GM21619 (cell line): Measurements from ENCODE around the gene TMEM205.
"Not testable (repeated sequence)": the region's sequence is repeated elsewhere in the genome, so short reads cannot be mapped to it uniquely, and the experiment has no call there.

Source experiments
- ATAC-seq: cut with Tn5 transposase; IDR thresholded peaks from one replicate; pipeline ENCODE4 v1.9.1; 2021; ENCODE audit not compliant: unreplicated experiment

The TMEM205 gene

DNA sequence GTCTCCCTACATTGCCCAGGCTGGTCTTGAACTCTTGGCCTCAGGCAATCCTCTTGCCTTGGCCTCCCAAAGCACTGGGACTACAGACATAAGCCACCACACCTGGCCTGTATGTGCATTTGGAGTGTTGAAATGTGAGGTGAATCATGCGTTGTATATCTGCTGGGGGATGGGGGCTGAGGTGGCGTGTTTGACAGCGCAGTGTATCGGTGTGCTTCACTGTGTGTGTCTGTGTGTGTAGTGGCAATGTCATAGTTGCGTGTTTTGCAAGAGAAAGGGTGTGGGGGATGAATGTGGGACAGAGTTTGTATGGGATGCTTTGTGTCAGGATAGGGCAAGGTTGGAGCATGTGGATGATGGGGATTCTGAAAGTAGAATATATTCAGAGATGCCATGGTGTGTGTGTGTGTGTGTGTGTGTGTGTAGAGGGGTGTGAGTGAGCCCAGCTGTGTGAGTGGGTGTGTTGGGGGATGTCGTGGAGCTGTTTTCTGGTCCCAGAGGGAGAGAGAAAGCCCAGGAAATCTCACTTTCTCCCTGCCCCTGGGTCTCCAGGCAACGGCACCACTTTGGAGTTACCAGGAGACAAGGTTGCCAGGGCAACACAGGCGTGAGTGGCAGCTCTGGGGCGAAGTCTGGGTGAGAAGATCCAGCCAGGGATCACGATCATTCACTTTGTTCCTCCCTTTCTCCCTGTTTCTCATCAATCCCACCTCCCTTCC, 27.3 kb upstream of the TMEM205 start:
- ATAC-seq, result no peak

DNA sequence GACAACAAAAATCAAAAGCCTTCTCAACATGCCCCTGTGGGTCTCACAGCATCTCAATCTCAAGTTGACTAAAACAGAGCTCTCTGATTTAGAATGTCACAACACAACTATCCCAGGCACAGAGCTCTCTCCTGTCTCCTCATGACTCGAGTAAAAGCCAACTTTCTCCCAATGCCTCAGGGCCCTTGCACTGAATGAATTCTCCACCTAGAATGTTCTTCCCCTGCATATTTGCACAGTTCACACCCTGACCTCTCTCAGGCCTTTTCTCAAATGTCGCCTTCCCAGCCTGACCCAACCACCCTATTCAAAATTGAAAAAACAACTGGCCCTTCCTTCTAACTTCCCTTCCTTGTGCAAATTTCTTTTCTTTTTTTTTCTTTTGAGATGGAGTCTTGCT, 24.7 kb upstream of the TMEM205 start:
- no peak for ATAC-seq

DNA sequence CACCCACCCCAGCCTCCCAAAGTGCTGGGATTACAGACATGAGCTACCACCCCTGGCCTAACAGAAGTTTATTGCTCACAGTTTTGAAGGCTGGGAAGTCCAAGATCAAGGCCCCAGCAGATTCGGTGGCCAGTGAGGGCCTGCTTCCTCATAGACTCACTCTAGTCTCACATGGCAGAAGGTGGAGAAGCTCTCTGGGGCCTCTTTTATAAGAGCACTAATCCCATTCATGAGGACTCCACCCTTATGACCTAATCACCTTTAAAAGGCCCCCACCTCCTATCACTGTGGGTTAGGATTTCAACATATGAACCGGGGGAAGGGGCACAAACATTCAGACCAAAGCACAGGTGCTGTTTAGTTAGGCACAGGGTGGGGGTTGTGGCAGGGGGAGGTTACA, 21.5 kb upstream of the TMEM205 start:
- no peak for ATAC-seq

GRCh38 chr19:11365557-11366117, 19.6 kb upstream of the TMEM205 start:
- no peak for ATAC-seq

DNA sequence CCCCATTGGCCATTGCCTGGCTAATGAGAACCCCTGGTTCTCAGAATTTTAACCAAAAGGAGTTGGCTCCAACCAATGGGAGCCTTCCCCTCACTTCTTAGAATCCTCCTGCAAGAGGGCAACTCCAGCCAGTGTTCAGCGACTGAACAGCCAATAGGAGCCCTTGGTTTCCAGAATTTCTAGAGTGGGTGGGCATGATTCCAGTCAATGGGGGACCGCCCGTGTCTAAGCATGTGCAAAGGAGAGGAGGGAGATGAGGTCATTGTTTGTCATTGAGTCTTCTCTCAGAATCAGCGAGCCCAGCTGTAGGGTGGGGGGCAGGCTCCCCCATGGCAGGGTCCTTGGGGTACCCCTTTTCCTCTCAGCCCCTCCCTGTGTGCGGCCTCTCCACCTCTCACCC, 18.9 kb upstream of the TMEM205 start:
- ATAC-seq, result no peak

- no peak for ATAC-seq
These were observed 18.3 kb upstream of the TMEM205 start for GRCh38 chr19:11364296-11364904.

DNA sequence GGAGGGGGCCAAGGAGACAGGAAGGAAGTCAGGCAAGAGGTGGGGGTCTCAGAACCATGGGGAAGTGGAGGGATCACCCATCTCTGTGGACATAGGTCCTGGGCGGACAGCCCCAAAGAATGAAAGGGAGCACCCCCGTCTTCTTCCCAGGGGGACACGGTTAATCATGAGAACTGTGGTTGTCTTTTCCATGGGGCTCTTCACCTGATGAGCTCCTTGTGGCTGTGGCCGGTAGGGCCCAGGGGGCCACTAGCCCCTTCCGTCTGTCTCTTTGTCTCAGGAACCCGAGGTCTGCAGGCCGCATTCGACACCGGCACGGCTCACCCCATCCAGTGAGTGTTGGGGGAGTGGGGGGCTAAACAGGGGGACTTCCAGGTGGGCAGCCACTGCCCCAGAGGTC, 17.8 kb upstream of the TMEM205 start:
- ATAC-seq, result no peak

- ATAC-seq, result no peak
These were observed 16.0 kb upstream of the TMEM205 start for GRCh38 chr19:11361771-11362731.

DNA sequence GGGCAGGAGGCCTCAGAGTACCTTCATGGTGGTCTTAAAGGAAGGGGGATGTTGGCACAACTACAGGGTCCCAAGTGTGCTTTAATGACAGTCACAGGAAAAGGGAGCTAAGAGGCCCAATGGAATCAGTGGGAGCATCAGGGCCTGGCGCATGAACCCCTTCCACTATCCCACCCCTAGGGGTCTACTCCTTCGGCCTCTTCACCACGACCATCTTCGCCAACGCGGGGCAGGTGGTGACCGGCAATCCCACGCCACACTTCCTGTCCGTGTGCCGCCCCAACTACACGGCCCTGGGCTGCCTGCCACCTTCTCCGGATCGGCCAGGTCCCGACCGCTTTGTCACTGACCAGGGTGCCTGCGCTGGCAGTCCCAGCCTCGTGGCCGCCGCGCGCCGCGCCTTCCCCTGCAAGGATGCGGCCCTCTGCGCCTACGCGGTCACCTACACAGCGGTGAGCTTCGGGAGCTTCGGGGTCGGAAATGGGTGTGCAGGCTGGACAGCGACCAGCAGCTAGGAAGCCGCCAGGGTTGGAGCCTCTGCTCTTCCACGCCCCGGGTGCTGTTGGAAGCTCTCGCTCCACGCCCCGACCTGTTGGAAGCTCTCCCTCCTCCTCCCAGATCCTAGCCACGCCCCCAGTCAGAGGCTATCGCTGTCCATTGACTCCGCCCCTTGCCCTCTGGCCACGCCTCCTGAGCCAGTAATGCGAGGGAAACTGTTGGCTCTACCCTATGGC, 15.1 kb upstream of the TMEM205 start:
- no peak for ATAC-seq

GRCh38 chr19:11359421-11359820, 13.4 kb upstream of the TMEM205 start:
- no peak for ATAC-seq

GRCh38 chr19:11356676-11357550, 10.8 kb upstream of the TMEM205 start:
- ATAC-seq, result no peak

DNA sequence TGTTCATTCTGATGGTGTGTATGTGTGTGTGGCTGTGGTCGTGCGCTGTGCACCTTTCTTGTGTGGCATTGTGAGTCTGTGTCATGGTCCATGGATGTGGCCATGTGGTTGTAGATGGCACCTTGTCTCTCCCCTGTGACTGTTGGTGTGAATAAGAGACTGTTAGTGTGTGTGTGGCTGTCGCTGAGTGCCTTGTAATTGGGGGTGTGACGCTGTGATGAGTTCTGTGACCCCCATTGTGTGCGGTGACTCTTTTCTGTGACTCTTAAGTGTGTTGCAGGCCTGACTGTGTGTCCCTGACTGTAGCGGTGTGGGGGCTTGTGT, 10.0 kb upstream of the TMEM205 start:
- no peak for ATAC-seq

DNA sequence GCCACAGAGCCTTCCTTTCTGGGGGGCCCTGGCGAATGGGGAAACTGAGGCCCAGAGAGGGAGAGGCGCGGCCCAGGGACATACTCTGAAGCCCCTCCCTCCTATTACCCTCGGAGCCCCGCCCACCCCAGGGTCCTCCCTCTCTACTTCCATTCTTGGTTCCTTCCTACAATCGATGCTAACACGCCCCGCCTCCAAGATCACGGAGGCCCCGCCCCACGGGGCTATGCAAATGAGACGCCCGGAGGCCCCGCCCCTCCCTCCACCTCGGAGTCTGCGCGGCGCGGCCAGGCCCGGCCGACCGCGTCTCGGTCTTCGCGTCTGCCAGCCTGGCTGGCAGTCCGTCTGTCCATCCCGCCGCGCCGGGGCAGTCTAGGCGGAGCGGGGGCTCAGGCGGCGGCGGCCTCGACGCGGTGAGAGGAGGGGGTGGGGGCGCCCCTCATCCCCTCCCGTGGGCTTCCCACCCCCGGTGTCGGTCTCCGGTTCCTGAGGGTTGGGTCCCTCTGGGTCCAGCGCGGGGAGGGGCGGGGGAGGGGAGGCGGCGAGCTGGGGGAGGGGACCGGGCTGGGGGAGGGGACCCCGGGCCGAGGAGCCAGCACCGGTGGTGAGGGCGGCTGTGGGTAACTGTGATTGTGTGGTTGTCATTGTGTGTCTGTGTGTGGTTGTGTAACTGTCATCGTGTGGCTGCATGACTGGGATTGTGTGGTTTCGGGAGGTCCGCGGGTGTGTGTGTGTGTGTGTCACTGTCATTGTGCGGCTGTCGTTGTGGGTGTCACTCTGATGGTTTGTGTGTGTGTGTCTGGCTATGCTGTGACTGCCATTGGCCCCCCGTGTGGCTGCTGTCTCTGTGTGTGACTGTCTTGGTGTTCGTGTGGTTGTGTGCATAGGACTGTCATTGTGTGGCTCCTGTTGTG, 9.3 kb upstream of the TMEM205 start, which contains the start of gene PLPPR2:
PLPPR2 (plus strand) TSS at position 273 of the 914 bp plus-strand sequence. CDS start 2,242 bp downstream, outside the sequence.
- ATAC-seq, result no peak

- ATAC-seq, result not testable (repeated sequence)
These were observed 8.0 kb upstream of the TMEM205 start for GRCh38 chr19:11354102-11354501.

DNA sequence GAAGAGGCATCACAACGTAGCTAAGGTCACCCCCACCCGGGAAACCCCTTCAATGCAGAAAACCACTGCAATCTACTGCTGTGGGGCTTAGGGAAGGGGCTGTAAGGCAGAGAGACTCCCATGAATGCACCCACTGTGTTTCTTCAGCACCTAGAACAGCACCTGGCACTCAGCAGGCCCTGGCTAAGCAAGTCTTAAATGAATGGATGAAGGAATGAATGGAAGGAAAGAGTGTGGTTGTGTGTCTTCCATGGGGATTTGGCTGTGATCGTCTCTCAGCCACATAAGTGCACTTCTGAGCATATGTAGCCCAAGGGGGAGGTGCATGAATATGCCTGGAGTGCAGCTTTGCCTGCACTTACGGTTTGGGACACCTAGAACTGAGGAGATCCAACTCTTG, 3.1 kb upstream of the TMEM205 start:
- ATAC-seq, result no peak

GRCh38 chr19:11347546-11348039, 1.5 kb upstream of the TMEM205 start:
- ATAC-seq, result no peak

DNA sequence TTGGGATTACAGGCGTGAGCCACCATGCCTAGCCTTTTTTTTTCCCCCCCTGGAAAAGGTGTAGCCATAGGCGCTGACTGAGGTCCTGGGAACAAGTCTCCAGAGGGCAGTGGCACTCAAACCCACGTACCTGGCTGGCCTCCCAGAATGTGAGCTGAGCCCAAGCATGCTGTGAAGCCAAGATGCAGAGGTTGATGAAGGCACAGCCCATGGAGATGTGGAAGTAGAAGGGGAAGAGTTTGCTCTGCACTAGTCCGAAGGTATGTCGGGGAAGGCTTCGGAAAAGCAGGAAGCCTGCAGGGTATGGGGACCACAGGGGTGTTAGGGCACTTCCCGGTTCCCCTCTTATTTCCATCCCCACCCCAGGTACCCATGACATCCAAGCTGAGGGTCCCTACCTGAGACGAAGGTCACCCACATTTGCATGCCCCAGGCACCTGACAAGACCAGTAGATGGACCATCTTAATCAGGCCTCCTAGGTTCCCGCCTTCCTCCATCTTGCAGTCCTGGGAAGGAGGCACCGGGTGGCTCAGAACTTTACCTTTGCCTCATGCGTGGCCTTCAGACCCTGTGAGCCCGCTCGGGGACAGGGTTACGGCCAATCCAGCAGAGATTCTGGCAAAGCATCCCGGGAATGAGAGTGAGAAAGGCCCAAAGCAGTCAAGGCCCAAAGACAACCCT, 805 bp downstream of the TMEM205 start:
- ATAC-seq, result no peak

DNA sequence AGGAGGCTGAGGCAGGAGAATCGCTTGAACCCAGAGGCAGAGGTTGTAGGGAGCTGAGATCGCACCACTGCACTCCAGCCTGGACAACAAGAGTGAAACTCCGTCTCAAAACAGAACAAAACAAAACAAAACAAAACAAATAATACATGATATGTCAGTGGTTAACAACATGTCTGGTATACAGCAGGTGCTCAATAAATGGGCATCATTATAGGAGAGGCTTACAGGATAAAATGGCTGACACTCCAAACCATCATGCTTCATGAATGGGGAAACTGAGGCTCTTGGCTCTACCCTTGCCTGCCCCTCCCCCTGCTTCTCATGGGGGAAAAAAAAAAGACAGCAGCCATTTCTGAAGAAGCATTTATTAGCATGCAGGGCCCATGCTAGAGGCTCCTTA, 3.6 kb downstream of the TMEM205 start:
- no peak for ATAC-seq
